Measurements from ENCODE around the gene MIR17HG.

GRCh38 chr13:91384896-91385295 is 37.4 kb downstream of the MIR17HG start:
- TF ChIP-seq, protein P1, sequence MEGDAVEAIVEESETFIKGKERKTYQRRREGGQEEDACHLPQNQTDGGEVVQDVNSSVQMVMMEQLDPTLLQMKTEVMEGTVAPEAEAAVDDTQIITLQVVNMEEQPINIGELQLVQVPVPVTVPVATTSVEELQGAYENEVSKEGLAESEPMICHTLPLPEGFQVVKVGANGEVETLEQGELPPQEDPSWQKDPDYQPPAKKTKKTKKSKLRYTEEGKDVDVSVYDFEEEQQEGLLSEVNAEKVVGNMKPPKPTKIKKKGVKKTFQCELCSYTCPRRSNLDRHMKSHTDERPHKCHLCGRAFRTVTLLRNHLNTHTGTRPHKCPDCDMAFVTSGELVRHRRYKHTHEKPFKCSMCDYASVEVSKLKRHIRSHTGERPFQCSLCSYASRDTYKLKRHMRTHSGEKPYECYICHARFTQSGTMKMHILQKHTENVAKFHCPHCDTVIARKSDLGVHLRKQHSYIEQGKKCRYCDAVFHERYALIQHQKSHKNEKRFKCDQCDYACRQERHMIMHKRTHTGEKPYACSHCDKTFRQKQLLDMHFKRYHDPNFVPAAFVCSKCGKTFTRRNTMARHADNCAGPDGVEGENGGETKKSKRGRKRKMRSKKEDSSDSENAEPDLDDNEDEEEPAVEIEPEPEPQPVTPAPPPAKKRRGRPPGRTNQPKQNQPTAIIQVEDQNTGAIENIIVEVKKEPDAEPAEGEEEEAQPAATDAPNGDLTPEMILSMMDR (IDR thresholded peaks at IDR 0.05), result no peak
- no peak for TF ChIP-seq POLR2AphosphoS5 (IDR thresholded peaks at IDR 0.05)
- TF ChIP-seq EP300 (IDR thresholded peaks at IDR 0.05), result no peak
- TF ChIP-seq POLR2A (IDR thresholded peaks at IDR 0.05), result no peak
